ENCODE measurements around the gene REG4.

REG4 gene

DNA sequence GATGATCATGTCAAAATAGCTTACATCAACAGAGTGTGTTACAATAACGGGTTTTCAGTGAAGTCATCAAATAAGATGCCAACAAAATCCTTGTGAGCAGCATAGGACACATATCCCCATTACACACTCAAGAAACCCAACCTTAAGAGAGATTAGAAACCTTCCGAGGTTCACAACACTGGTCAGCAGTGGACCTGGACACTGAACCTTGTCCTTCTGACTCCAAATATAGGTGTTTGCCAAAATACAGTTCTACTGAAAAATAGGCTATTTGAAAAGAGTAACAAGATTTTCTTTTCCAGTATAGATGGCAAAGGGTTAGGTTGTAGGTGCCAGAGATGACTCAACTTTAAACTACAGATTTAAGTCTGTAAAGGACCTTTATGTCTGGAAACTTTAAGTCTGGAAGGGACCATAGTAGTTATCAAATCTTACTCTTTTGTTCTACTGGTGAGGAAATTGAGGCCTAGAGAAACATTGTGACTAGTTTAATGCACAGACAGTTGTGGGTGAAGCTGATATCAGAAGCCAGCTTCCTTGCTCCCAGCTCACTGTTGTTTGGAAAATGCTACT lies 811 bp upstream of the REG4 start:
- peaks cover 14 to 33% of the 10 kb centered on the region in 2 donors for H3K4me1 ChIP-seq (ENCODE audit: control insufficient read depth in 2 of 2, insufficient read depth in 2 of 2, low read length in 2 of 2)
- H3K4me3 ChIP-seq (ENCODE audit: low read length in 2 of 2) = no peak overlapping the region
- no peaks in the 10 kb centered on the region for H3K36me3 ChIP-seq (ENCODE audit: control insufficient read depth in 2 of 2, insufficient read depth in 2 of 2, low read length in 2 of 2)
- H3K27ac ChIP-seq (ENCODE audit: low read depth in 2 of 2, low read length in 2 of 2) = peak overlapping the region in 1 of 2 donors; percentile 39
- no peaks in the 10 kb centered on the region for H3K9me3 ChIP-seq (ENCODE audit: control insufficient read depth in 2 of 2, low read length in 2 of 2)
- H3K27me3 ChIP-seq (ENCODE audit: control insufficient read depth in 2 of 2, insufficient read depth in 2 of 2, low read length in 2 of 2) = no peaks in the 10 kb centered on the region
- no peak overlapping the region for H3K9ac ChIP-seq (ENCODE audit: low read depth in 1 of 2, low read length in 2 of 2)

DNA sequence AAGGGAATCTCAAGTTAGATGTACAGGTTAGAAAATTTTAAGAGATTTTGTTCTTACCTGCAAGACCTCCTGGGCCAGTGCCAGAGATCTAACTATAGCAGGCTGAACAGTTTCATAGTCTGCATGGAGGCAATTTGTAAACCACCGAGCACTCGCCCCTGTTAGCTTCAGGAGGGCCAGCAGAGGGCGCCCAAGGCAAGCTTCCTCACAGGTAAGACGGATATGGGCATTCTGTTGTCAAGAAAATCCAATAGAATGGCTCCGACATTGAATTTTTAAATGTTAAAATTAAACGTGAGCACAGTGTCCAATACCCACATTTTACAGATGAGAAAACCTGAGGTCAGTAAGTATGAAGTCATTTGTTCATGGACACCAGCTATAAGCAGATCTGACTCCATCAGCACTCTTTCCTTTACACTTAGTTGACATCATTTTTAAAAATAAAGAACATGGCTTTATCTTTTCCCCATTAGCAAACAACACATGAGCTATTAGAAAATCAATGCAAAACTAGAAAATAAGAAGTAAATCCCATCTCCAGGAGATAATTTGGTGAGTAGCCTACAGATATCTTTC lies 2.2 kb downstream of the REG4 start:
- Histone ChIP-seq H3K4me3 (ENCODE audit: low read length in 2 of 2) (no peak overlapping the region), H3K4me1 (ENCODE audit: control insufficient read depth in 2 of 2, insufficient read depth in 2 of 2, low read length in 2 of 2) (peaks cover 8 to 12% of the 10 kb centered on the region in 2 donors), H3K27ac (ENCODE audit: low read depth in 2 of 2, low read length in 2 of 2) (no peak overlapping the region), H3K9ac (ENCODE audit: low read depth in 1 of 2, low read length in 2 of 2) (no peak overlapping the region), H3K36me3 (ENCODE audit: control insufficient read depth in 2 of 2, insufficient read depth in 2 of 2, low read length in 2 of 2) (no peaks in the 10 kb centered on the region), H3K27me3 (ENCODE audit: control insufficient read depth in 2 of 2, insufficient read depth in 2 of 2, low read length in 2 of 2) (no peaks in the 10 kb centered on the region), H3K9me3 (ENCODE audit: control insufficient read depth in 2 of 2, low read length in 2 of 2) (no peaks in the 10 kb centered on the region)

DNA sequence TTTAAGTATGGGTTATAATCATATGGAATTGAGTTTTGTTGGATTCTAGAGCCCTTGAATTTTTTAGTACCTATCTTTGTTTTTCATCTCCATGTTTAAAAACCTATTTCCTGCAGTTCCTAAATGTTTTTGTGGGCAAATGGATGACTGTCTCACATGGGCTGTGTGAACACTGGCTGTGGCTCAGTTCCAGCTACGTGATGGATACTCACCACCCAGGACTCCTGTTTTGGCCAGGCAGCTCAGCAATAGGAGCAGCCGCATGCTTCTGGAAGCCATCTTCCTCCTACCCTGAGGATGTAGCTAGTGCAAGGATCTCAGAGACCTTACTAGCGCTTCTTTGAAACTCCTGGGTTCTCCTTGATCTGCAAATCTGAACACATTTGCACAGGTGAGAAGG lies 2.8 kb downstream of the REG4 start:
- Histone ChIP-seq H3K9me3 (ENCODE audit: control insufficient read depth in 2 of 2, low read length in 2 of 2) (no peaks in the 10 kb centered on the region), H3K4me3 (ENCODE audit: low read length in 2 of 2) (no peak overlapping the region), H3K27me3 (ENCODE audit: control insufficient read depth in 2 of 2, insufficient read depth in 2 of 2, low read length in 2 of 2) (no peaks in the 10 kb centered on the region), H3K4me1 (ENCODE audit: control insufficient read depth in 2 of 2, insufficient read depth in 2 of 2, low read length in 2 of 2) (peaks cover 8 to 10% of the 10 kb centered on the region in 2 donors), H3K9ac (ENCODE audit: low read depth in 1 of 2, low read length in 2 of 2) (no peak overlapping the region), H3K27ac (ENCODE audit: low read depth in 2 of 2, low read length in 2 of 2) (no peak overlapping the region), H3K36me3 (ENCODE audit: control insufficient read depth in 2 of 2, insufficient read depth in 2 of 2, low read length in 2 of 2) (no peaks in the 10 kb centered on the region)

DNA sequence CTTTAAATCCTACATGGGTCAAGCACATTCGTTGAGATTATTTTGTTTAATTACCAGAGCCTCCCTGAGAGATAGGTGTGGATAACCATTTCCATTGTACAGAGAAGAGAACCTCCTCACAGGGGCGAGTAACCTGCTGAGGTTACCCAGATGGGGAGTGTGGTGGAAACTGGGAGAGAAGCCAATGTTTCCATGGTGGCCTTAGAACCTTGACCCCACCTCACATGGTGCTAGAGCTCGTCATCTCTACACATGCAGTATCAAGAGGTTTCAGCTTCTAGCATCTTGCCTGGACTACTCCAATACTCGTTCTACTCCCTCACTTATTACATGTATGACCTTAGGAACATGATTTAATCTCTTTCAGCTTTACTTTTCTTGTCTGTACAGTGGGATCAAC lies 4.8 kb downstream of the REG4 start:
- Histone ChIP-seq H3K4me1 (ENCODE audit: control insufficient read depth in 2 of 2, insufficient read depth in 2 of 2, low read length in 2 of 2) (peaks cover 4 to 8% of the 10 kb centered on the region in 2 donors), H3K27ac (ENCODE audit: low read depth in 2 of 2, low read length in 2 of 2) (no peak overlapping the region), H3K27me3 (ENCODE audit: control insufficient read depth in 2 of 2, insufficient read depth in 2 of 2, low read length in 2 of 2) (no peaks in the 10 kb centered on the region), H3K36me3 (ENCODE audit: control insufficient read depth in 2 of 2, insufficient read depth in 2 of 2, low read length in 2 of 2) (no peaks in the 10 kb centered on the region), H3K9ac (ENCODE audit: low read depth in 1 of 2, low read length in 2 of 2) (no peak overlapping the region), H3K9me3 (ENCODE audit: control insufficient read depth in 2 of 2, low read length in 2 of 2) (no peaks in the 10 kb centered on the region), H3K4me3 (ENCODE audit: low read length in 2 of 2) (no peak overlapping the region)

DNA sequence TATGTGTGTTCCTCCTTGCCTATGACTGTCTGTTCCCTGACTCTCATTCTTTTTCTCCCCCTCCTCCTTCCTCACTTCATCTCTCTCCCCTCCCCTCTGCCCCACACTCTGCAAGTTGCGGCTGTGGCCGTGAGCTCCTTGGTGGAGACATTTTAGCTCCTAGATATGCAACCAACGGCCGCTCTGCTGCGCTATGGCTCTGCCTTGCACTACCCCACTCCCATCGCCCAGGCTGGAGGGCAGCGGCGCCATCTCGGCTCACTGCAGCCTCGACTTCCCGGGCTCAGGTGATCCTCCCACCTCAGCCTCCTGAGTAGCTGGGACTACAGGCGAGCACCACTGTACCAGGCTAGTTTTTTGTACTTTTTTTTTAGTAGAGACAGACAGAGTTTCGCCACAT lies 5.5 kb downstream of the REG4 start:
- Histone ChIP-seq H3K9me3 (ENCODE audit: control insufficient read depth in 2 of 2, low read length in 2 of 2) (no peaks in the 10 kb centered on the region), H3K4me3 (ENCODE audit: low read length in 2 of 2) (no peak overlapping the region), H3K9ac (ENCODE audit: low read depth in 1 of 2, low read length in 2 of 2) (no peak overlapping the region), H3K27me3 (ENCODE audit: control insufficient read depth in 2 of 2, insufficient read depth in 2 of 2, low read length in 2 of 2) (no peaks in the 10 kb centered on the region), H3K27ac (ENCODE audit: low read depth in 2 of 2, low read length in 2 of 2) (no peak overlapping the region), H3K4me1 (ENCODE audit: control insufficient read depth in 2 of 2, insufficient read depth in 2 of 2, low read length in 2 of 2) (peaks cover 0 to 4% of the 10 kb centered on the region in 2 donors), H3K36me3 (ENCODE audit: control insufficient read depth in 2 of 2, insufficient read depth in 2 of 2, low read length in 2 of 2) (no peaks in the 10 kb centered on the region)

DNA sequence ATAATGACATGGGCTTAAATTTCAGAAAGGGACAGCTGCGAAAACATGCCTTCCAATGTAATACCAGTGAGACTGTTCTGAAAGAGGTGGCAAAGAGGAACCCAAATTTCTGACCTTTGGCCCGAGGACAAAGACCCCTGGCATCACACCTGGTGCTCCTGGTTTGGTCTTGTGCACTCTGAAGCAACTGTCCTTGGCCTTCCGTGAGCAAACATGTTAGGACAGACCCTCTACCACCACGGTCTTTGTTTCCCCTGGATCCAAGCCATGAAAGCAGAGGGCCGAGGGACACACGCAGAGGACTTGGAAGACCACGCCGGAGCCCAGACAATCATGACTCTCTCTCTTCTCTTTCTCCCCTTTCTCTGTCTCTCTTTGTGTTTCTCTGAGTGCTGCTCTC lies 6.0 kb downstream of the REG4 start:
- Histone ChIP-seq H3K9me3 (ENCODE audit: control insufficient read depth in 2 of 2, low read length in 2 of 2) (no peaks in the 10 kb centered on the region), H3K27ac (ENCODE audit: low read depth in 2 of 2, low read length in 2 of 2) (no peak overlapping the region), H3K4me1 (ENCODE audit: control insufficient read depth in 2 of 2, insufficient read depth in 2 of 2, low read length in 2 of 2) (peaks cover 0 to 4% of the 10 kb centered on the region in 2 donors), H3K36me3 (ENCODE audit: control insufficient read depth in 2 of 2, insufficient read depth in 2 of 2, low read length in 2 of 2) (no peaks in the 10 kb centered on the region), H3K9ac (ENCODE audit: low read depth in 1 of 2, low read length in 2 of 2) (no peak overlapping the region), H3K27me3 (ENCODE audit: control insufficient read depth in 2 of 2, insufficient read depth in 2 of 2, low read length in 2 of 2) (no peaks in the 10 kb centered on the region), H3K4me3 (ENCODE audit: low read length in 2 of 2) (no peak overlapping the region)

DNA sequence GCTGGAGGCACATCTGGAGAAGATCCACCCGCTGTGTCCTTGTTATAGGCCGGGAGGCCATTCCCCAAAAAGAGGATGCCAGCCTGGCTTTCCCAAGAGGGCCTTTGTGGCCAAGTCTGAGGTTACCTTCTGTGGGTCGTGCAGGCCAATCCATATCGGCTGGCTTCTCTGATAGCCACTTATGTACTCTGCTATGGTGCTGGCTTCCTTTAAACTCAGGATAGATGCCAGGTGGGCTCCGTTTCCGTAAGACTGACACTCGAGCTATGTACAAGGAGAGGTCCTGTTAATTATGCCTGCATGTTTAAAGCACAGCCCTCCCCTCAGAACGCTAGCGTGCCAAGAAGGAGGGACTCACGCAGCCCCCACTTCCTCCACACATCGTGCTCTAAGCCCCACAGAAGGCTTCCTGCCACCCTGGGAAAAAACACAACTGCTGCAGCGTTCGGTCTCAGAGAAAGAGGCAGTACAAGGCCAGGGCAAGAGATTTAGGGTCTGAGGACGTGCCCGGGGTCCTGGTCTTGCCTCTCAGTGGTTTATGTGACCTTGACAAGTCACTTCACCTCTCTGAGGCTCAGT lies 11.6 kb downstream of the REG4 start:
- H3K9ac ChIP-seq (ENCODE audit: low read depth in 1 of 2, low read length in 2 of 2) = no peak overlapping the region
- no peak overlapping the region for H3K4me3 ChIP-seq (ENCODE audit: low read length in 2 of 2)
- no peaks in the 10 kb centered on the region for H3K36me3 ChIP-seq (ENCODE audit: control insufficient read depth in 2 of 2, insufficient read depth in 2 of 2, low read length in 2 of 2)
- H3K27me3 ChIP-seq (ENCODE audit: control insufficient read depth in 2 of 2, insufficient read depth in 2 of 2, low read length in 2 of 2) = no peaks in the 10 kb centered on the region
- peaks cover 0 to 6% of the 10 kb centered on the region in 2 donors for H3K4me1 ChIP-seq (ENCODE audit: control insufficient read depth in 2 of 2, insufficient read depth in 2 of 2, low read length in 2 of 2)
- H3K9me3 ChIP-seq (ENCODE audit: control insufficient read depth in 2 of 2, low read length in 2 of 2) = no peaks in the 10 kb centered on the region
- no peak overlapping the region for H3K27ac ChIP-seq (ENCODE audit: low read depth in 2 of 2, low read length in 2 of 2)

DNA sequence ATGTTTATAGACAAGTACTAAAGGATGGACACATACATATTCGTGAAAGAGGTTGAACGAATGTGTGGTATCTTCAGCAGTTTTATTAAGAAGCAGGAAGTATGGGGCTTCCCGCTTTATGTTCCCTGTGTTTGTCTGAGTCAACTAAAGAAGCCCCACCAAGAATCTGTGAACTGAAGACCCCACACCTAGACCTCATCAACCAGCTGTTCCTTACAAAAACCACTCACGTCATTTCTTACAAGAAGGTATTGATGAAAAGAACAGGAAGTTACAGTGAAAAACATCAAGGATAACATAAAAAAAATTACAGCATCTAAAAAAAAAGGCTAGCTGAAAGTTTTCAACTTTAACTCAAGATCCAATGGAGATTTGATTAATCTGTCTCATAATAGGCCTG lies 12.3 kb downstream of the REG4 start:
- Histone ChIP-seq H3K27ac (ENCODE audit: low read depth in 2 of 2, low read length in 2 of 2) (no peak overlapping the region), H3K27me3 (ENCODE audit: control insufficient read depth in 2 of 2, insufficient read depth in 2 of 2, low read length in 2 of 2) (no peaks in the 10 kb centered on the region), H3K4me3 (ENCODE audit: low read length in 2 of 2) (no peak overlapping the region), H3K9me3 (ENCODE audit: control insufficient read depth in 2 of 2, low read length in 2 of 2) (no peaks in the 10 kb centered on the region), H3K9ac (ENCODE audit: low read depth in 1 of 2, low read length in 2 of 2) (no peak overlapping the region), H3K36me3 (ENCODE audit: control insufficient read depth in 2 of 2, insufficient read depth in 2 of 2, low read length in 2 of 2) (no peaks in the 10 kb centered on the region), H3K4me1 (ENCODE audit: control insufficient read depth in 2 of 2, insufficient read depth in 2 of 2, low read length in 2 of 2) (peaks cover 0 to 6% of the 10 kb centered on the region in 2 donors)

DNA sequence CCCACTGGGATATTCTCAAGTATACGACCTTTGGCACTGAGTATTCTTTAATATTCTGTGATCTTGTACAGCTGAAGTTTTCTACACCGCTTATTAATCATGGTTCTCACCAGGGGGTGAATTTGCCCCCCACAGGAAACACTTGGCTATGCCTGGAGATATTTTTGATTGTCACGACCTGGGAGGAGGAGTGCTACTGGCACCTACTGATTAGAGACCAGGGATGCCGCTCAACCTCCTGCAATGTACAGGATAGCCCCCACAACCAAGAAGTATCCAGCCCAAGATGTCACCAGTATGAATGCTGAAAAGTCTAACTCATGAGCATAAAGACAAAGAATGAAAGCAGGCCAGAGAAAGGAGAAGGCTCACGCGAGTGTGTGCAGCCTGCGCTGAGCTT lies 13.7 kb downstream of the REG4 start:
- Histone ChIP-seq H3K27ac (ENCODE audit: low read depth in 2 of 2, low read length in 2 of 2) (no peak overlapping the region), H3K36me3 (ENCODE audit: control insufficient read depth in 2 of 2, insufficient read depth in 2 of 2, low read length in 2 of 2) (no peaks in the 10 kb centered on the region), H3K27me3 (ENCODE audit: control insufficient read depth in 2 of 2, insufficient read depth in 2 of 2, low read length in 2 of 2) (no peaks in the 10 kb centered on the region), H3K4me1 (ENCODE audit: control insufficient read depth in 2 of 2, insufficient read depth in 2 of 2, low read length in 2 of 2) (peaks cover 0 to 6% of the 10 kb centered on the region in 2 donors), H3K4me3 (ENCODE audit: low read length in 2 of 2) (no peak overlapping the region), H3K9me3 (ENCODE audit: control insufficient read depth in 2 of 2, low read length in 2 of 2) (no peaks in the 10 kb centered on the region), H3K9ac (ENCODE audit: low read depth in 1 of 2, low read length in 2 of 2) (no peak overlapping the region)

DNA sequence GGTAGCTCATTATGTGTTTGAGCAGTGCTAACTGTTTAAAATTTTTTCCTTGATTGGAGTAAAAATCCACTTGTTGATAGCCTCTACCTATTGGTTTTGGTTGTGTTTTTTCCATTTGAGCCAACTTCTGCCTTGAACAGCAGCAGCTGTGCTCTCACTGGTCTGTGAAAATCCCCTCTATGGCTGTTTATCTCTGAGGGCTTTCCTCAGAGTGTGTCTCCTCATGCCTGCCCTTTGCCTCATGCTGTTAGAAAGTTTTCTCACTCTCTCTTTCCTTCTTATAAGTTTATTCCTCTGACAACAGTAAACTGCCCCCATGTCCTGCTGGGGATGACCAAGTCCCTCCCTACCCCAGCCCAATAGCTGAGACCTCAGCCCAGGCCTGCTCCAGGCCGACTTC lies 14.1 kb downstream of the REG4 start:
- no peaks in the 10 kb centered on the region for H3K27me3 ChIP-seq (ENCODE audit: control insufficient read depth in 2 of 2, insufficient read depth in 2 of 2, low read length in 2 of 2)
- H3K36me3 ChIP-seq (ENCODE audit: control insufficient read depth in 2 of 2, insufficient read depth in 2 of 2, low read length in 2 of 2) = no peaks in the 10 kb centered on the region
- H3K9ac ChIP-seq (ENCODE audit: low read depth in 1 of 2, low read length in 2 of 2) = no peak overlapping the region
- peaks cover 0 to 6% of the 10 kb centered on the region in 2 donors for H3K4me1 ChIP-seq (ENCODE audit: control insufficient read depth in 2 of 2, insufficient read depth in 2 of 2, low read length in 2 of 2)
- H3K27ac ChIP-seq (ENCODE audit: low read depth in 2 of 2, low read length in 2 of 2) = no peak overlapping the region
- H3K9me3 ChIP-seq (ENCODE audit: control insufficient read depth in 2 of 2, low read length in 2 of 2) = no peaks in the 10 kb centered on the region
- H3K4me3 ChIP-seq (ENCODE audit: low read length in 2 of 2) = no peak overlapping the region
